Myocyte (in vitro differentiated cells): ENCODE data around the gene TBL1XR1. TPM values are rescaled to one million over a fixed set of nuclear protein-coding genes. Genes with fewer than 3 reads are reported as not detected.

Experiments
- DNase-seq: peaks from one replicate; pipeline ENCODE4 v3.0.0-alpha.2; 2012; ENCODE audit warnings: low read depth
- total RNA-seq: library from RNA; depleted of rRNA; stranded (reverse); fragments of >200 nt; gene quantifications from 2 replicates; pipeline ENCODE4 v1.2.3, GENCODE V29; 2014

Gene TBL1XR1
- total RNA-seq, 1 donor from 2014 or later = 167 TPM

DNA sequence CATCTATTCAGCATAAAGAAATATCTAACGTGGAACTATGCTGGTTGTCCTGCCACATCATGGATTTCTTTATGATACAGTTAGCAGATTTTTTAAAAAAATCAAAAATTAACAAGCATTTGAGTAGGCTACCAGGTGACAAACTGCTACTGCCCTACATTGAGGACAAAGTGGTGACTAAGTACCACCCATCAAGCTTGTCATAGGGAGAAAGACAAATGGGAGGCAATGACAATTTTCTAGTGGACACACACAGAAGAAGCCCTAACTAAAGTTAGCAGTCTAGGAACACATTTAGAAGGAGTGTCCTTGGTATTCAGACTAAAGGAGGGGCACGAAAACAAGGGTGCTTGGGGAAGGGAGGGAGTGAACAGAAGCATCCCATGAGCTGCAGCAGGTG is 131.2 kb downstream of the TBL1XR1 start:
- no peak for DNase-seq

DNA sequence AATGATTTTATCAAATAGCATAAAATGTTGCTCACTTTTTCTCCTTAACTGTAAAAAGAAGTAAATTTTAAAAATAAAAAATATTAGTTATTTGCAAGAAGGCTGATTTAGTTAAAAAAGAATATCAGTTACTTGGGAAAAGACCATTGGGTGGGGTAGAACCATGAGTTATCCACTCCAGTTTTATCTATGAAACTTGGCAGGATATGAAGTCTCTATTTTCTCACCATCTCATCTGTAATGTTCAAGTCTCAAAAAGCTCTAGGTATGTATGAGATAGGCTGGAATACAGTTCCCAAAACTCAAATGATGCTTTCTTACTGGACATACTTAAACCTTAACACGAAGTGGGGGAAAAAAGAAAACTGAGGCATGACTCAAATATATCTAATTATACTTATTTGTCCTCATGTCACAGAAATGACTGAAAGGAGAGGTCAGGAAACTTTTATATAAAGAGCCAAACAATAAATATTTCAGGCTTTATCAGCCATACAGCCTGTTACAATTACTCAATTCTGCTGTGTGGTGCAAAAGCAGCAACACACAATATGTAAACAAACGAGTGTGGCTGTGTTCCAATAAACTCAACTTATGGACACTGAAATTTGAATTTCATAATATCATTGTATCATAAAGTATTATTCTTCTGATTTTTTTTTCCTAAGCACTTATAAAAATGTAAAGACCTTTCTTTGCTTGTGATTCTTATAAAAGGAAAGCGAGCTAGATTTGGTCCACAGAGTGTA is 131.8 kb downstream of the TBL1XR1 start:
- DNase-seq = no peak

DNA sequence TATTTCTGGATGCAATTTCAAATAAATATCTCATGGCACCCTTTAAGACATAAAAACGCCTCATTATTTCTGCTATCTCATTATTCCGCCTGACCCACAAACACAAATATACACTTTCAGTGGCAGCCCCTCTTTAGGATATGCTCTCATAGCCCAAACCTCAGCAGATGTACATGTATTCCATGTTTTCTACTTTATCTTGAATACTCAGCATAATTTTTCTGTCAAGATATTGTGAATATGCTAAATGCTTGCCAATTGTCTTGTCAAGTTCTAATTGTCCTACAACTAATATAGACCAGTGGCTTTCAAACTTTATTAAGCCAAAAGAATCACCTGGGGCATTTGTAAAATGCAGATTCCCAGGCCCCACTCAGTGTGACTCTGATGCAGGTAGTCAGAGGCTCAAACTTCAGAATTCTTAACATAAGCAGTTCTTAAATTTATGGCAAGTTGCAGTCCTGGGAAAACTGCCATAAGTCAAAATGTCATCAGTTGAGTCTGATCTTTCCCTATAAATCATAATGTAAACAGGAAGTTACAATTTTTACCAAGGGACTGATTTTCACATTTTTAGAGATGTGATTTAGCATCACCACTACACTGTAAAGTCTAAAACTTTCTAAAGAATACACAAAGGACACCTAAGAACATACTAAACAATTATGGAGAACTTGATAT is 135.1 kb downstream of the TBL1XR1 start:
- no peak for DNase-seq

DNA sequence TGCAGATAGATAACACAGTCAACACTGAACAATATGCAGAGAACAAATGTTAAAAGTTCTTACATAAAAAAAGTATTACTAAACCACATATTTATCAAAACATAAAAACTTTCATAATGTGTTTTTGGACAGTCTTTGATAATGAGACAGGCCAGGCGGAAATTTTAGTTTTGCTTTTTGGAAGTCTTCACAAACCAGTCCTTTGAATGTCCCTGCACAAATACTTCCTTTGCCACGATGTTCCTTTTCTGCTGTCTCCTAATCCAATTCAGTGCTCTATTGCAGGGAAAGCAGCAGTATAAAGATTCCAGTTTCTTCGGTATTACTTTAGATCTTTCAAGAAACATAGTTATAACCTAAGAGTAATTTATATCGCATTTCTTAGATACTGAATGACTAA is 135.9 kb downstream of the TBL1XR1 start:
- DNase-seq = no peak

DNA sequence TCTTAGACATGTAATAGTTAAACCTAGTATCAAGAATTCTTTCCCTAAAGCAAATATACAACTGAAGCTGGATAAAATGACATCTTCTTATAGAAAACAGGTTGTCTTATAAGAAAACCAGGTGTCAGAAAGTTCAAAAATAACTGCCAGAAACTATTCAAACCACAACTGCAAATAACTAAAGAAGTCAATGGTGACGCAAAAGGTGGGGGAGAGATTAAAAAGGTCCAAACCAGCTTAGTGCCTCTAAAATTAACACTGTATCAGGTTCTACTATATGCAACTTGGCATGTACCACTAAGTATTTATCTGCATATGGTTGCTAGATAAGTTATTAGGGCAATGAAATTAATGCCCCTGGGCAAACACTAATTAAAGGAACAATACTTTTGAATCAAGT is 136.8 kb downstream of the TBL1XR1 start:
- no peak for DNase-seq

DNA sequence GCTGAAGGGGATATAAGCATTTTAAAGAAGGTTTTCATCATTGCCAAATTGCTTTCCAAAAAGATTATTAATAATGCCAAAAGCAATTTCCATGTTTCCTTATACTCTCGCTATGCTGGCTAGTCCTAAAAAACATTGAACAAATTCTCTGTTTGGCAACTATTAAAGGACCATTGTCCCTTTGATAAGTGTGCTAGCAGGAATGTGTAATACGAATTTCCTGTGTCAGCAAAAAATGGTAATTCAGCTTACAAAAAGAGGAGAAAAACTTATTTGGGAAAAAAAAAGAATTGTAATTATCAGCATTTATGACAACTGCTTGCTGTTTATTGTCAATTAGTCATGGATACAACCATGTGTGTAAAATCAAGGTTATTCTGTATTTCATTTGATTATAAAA is 138.6 kb downstream of the TBL1XR1 start:
- no peak for DNase-seq

DNA sequence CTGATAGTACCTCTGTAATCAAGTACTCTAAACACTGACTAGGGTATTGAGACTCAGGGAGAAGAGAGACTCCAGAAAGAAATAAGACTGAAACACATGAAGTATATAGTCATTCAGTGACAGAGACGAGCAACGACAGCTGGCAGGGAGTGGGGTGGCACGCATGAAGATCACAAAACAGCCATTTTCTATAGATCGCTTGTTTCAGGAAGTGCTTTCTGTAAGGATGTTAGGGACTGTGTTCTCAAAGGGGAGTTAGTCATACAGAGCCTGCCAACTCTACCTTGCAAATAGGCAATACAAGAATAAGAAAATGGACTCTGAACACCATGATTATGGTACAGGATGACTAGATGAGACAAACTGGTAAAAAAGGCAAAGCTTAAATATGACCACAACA is 139.5 kb downstream of the TBL1XR1 start:
- peak; percentile 34 for DNase-seq

DNA sequence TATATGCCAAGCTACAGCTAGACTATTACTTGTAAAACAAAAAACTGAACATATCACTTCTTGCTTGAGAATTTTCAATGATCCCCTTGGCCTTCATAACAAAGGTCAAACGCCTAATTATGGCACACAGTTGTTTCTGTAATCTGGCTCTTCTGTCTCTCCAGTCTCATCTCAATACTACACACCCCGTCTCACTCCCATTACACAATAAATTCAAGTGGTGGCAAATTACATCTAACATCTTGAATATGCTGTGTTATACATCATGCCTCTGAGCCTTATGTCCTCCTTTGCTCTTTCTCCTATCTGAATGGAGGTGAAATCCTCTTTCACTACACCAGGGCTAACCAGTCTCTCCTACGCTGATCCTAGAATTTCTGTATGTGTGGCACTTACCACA is 140.4 kb downstream of the TBL1XR1 start:
- DNase-seq = no peak

DNA sequence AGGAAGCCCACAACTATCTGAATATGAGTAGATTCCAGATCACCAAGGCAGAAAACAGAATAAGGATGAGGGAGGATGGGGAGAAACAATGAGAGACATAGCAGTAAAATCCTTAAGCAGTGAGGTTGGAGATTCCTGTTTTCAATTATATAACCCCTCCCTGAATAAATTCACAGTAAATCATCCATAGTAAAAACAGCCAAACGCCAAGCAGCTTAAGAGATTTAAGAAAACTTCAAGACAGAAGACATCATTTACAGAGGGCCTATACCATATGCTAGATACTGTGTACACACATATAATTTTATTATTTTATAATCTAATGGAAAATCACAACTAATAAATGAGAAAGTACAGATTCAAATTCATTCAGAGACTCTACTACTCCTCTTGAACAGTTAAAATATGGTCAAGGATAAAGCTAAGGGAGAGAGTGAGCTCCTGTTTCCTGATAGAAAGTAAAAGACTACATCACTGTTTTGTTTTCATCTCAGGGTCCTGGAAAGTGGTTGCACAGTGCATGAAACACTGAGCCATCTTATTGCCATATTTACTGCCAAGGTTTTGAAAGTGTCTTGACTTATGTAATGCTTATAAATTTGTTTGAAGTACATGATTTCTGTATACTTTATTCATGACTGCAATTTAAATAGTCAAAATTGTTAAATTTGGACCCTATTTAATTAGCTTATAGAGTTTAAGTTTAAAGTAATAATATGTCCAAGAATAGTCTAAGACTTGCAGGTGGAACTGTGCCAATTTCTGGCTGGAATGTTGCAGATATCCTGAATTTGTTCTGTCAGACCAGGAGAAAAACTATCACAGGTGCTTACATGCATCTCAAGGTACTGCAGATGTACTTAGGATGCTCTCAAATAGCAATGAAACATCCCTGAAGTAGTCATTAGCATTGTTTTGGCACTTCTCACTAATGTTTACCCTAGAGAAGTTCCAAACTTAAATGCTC is 141.4 kb downstream of the TBL1XR1 start:
- no peak for DNase-seq

DNA sequence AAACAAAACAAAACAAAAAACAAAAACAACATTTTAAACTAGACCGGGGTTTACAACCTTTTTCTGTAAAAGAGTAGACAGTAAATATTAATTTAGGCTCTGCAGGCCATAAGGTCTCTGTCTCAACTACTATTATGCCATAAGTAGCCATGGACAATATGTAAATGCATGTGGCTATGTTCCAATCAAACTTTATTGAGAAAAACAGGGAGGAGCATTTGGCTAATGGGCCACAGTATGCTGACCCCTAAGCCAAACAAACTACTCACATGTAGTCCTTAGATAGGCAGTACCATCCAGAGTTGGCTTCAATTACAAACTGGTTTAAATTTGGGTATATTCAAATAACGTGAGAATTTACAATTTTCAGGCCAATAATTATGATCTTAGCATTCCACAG is 144.2 kb downstream of the TBL1XR1 start:
- no peak for DNase-seq

DNA sequence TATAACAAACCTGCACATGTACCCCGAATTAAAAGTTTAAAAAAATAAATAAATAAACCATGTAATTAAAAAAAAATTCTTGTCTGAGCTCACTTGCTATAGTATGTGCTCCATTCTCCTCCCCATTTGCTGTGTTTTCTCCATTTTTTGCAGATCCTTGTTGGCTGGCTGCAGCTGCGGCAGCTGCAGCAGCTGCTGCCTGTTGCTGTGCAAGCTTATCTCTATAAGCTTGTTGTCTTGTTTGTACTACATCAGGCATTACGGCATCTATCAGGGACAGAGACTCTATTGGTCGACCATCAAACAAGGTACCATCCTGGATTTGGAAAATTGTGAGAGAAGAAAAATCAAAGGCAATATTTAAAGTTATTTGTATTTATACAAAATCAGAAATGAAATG is 145.9 kb downstream of the TBL1XR1 start:
- no peak for DNase-seq

DNA sequence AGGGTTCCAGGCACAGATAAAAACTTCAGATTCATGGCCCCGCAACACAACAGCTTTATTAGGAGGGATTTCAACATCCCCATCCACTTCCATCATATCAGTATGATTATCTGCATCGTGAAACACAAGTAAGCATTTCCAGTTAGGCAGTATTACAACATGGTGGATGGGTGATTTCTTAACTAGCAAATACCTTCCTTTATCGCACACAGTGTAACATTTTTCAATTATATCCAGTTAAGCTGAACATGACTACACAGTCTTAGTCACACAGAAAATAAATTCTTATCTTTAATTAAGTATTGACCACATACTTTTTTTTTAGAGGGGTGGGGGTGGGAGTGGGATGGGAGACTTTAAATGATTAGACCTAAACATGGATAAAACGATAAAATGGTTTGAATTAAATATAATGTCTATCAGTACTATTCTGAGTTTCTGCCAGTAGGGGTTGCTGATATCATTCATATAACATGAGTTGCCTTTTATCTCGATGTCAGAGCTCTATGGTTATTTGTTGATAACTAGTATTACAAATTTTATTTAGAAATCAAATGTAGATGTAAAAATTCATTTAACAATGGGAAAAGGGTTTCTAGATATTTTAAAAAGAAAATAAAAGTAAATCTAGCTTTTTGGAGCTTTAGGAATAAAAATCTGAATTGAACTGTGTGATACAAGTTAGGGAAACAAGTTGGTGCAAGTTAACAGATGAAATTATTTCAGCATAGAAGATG is 146.6 kb downstream of the TBL1XR1 start:
- DNase-seq = peak; percentile 65

DNA sequence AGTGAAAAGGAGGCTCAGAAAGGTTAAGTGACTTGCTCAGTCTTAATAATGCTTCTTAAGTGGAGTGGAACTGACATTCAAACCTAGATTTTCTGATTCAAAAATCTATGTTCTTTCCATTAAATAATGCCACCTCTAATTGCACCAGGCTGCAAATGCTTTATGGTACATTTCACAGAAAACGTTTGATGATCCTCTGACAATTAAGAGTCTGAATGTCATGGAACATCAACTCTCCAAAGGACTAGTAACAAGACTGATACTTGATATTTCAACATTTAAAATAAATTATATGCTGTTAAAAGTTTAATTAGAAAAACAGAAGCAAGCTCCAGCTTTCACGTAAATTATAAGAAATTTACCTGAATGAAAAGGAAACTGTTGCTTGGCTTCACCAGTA is 151.5 kb downstream of the TBL1XR1 start:
- DNase-seq = no peak

DNA sequence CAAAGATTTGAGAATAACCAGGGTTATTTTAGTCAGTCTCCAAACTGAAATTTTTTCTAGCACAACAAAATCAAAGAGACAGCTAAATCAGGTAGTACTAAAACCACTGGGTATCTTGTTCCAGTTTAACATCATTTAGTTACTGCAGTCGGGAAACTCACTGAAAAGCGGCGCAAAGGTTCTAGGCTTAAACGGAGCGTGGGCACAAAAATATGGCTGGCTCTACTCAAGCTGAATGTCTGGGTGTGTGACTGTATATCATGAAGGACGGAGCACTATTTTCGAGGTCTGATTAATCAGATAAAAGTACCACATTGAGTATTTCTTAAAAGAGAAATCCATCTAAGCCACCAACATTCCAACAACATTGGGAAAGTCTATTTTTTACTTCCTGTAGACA is 152.1 kb downstream of the TBL1XR1 start:
- no peak for DNase-seq

DNA sequence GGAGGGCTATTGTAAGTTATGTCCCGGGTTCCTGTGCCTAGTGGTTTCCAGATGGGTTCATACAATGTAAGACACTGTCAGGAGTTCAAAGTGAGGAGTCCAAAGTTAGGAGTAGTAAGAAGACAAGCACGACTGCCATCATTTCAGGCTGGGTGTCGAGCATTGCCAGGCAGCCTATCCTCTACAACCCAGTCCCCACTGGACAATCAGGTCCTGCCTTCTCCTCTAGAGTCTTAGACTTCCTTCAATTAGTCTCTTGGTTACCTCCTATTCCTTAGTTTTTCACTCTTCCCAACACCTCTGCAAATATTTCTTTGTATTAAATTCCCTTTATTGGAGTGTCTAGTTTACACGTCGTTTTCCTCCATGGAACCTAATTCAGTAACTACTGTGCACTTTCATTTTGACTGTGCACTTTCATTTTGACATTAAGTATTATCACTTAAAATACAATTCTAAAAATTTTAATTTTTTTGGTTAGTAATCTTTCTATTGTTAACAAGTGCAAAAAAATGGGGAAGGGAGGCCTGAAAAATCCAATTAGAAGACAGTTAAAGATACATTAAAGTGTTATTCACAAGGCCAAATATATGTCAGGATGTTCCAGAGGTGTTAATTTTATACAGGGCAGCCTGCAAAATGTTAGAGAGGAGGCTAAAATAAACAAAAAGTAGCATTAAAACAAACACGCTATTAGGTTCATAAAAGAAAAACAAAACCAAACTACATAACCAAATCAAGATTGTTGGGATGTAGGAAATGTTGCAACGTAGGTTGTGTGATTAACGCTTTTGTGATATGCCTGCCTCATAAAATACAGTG is 155.3 kb downstream of the TBL1XR1 start:
- no peak for DNase-seq

DNA sequence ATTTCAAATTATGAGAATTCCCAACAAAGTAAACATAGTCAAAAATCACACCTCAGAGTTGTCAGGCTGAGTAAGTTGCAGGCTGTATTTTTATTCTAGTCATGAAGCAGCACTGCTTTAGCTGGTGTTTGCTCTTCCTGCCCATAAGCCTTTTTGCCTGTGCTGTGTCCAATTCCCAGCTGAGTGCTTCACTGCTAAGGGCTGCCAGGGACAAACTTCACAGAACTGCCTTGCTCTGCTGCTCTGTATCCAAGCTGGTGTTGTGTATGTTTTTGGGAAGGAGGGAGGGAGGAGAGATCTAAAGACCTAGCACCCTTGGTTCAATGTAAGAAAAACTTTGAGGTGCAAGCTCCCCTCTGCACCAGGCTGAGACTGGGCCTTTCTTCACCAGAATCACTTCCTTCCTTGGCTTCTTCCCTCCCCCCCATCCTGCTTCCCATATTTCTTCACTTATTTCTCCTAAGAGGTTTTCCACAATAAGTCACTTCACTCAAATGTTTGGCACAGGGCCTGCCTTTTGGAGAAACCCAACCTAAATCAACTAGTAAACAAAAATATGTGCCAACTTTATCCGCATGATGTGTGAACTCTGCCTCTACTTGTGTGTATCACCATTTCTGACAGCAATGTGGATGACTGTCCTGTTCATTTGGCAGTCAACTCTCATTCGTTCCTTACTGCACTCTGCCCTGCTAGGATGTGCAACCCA is 156.1 kb downstream of the TBL1XR1 start:
- peak; percentile 52 for DNase-seq

DNA sequence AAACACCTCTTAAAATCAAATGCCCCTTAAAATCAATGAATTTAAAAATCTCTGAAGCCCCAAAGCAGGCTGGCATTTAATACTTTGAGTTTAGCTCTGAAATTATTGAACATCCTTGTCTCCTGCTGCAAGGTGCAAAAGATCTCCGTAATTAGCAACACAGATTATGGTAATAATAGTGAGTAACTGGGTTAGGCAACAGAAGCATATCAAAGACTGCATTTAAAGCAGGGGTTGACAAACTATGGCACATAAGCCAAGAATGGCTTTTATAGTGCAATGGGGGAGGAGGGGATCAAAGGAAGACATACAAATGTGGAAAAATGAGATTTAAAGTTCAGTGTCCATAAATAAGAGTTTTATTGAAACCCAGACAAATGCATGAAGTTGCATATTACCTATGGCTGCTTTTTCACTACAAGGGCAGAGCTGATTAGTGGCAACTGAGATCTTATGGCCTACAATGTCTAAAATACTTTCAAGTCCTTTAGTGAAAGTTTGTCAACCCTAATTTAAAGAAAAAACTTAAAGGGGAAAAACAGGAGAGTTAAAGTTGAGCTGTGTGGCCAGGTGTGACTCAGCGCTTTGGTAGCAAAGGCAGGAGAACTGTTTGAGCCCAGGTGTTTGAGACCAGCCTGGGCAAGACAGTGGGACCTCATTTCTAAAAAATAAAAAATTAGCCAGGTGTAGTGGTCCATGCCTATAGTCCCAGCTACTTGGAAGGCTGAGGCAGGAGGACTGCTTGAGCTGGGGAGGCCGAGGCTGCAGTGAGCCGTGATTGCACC is 157.6 kb downstream of the TBL1XR1 start:
- no peak for DNase-seq

DNA sequence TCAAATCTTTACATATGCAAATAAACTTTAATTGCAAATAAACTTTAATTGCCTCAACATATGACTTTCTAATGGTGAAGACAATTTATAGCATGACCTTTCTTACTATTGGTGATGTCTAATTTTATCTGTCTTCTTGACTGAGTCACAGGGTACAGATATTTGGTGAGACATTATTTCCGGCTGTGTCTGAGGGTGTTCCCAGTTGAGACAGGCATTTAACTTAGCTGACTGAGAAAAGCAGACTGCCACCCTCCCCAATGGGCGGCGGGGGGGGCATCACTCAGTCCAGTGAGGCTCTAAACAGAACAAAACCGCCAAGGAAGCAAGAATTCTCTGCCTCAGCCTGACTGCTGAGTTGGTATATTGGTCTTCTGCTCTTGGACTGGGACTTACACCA is 160.0 kb downstream of the TBL1XR1 start:
- DNase-seq = peak; percentile 52

DNA sequence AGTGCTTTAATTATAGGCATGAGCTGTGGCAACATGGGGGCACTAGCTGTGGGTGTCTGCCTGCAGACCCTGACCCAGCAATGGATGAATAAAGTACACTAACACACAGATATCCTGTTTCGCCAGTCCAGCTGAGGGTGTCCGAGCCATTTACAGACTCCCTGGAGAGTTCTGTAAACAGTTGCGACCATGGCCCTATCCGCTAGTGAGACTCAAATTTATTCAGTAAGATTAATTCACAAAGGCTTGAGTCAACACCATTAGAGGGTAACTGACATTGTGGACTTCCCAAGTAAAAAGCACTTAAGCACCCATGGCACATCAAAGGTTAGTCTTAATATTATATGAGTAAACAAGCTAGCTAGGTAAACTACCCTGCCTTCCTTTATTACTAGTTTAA is 161.6 kb downstream of the TBL1XR1 start:
- no peak for DNase-seq
